ENCODE results near the gene CDK14.

DNA sequence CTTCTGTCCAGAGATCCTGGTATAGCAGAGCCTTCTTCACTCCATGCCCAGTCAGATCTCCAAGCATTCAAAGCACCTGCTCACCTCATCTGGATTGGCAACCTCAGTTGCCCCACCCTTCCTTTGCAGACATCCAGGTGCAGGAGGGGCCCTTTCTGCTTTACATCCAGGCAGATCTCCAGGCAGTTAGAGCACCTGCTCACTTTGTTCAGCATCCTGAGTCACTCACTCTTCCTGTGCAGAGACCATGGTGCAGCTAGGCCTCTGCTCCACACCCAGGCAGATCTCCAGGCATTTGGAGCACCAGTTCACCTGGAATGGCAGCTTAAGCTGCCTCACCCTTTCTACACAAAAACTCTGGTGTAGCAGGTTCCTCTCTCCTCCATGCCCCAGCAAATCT lies 153.1 kb downstream of the CDK14 start:
- no peak for TF ChIP-seq POLR2A (IDR thresholded peaks at IDR 0.05)
- TF ChIP-seq CTCF (IDR thresholded peaks at IDR 0.05), result no peak
- TF ChIP-seq POLR2AphosphoS5 (IDR thresholded peaks at IDR 0.05), result no peak

All from stomach (tissue), 4 donors.